ENCODE data around the gene CCT2.

CCT2 gene

GRCh38 chr12:69585189-69586062 is at the start of gene CCT2:
TSS of gene CCT2 (plus strand) at chr12:69585459. CDS start at chr12:69585522, 63 bp downstream.
- DNase-seq (ENCODE audit: low read depth, low spot score) = peak; percentile 94

- DNase-seq (ENCODE audit: low read depth, low spot score) = no peak
These were observed 44.3 kb upstream of the CCT2 start for GRCh38 chr12:69540987-69541386.

GRCh38 chr12:69544087-69544486 is 41.2 kb upstream of the CCT2 start:
- no peak for DNase-seq (ENCODE audit: low read depth, low spot score)

GRCh38 chr12:69545081-69545480 is 40.2 kb upstream of the CCT2 start:
- DNase-seq (ENCODE audit: low read depth, low spot score) = no peak

- DNase-seq (ENCODE audit: low read depth, low spot score) = no peak
These were observed 38.4 kb upstream of the CCT2 start for GRCh38 chr12:69546693-69547438.

- DNase-seq (ENCODE audit: low read depth, low spot score) = no peak
These were observed 36.6 kb upstream of the CCT2 start for GRCh38 chr12:69548687-69549086.

- DNase-seq (ENCODE audit: low read depth, low spot score) = no peak
These were observed 34.5 kb upstream of the CCT2 start for GRCh38 chr12:69550569-69551350.

- DNase-seq (ENCODE audit: low read depth, low spot score) = no peak
These were observed 31.5 kb upstream of the CCT2 start for GRCh38 chr12:69553628-69554248.

GRCh38 chr12:69555461-69555860 is 29.8 kb upstream of the CCT2 start:
- DNase-seq (ENCODE audit: low read depth, low spot score) = no peak

GRCh38 chr12:69556383-69556782 is 28.9 kb upstream of the CCT2 start:
- no peak for DNase-seq (ENCODE audit: low read depth, low spot score)

- no peak for DNase-seq (ENCODE audit: low read depth, low spot score)
These were observed 22.0 kb upstream of the CCT2 start for GRCh38 chr12:69563166-69563762.

GRCh38 chr12:69566603-69567002 is 18.7 kb upstream of the CCT2 start:
- no peak for DNase-seq (ENCODE audit: low read depth, low spot score)

GRCh38 chr12:69569236-69569635 is 16.0 kb upstream of the CCT2 start:
- no peak for DNase-seq (ENCODE audit: low read depth, low spot score)

- DNase-seq (ENCODE audit: low read depth, low spot score) = no peak
These were observed 15.2 kb upstream of the CCT2 start for GRCh38 chr12:69570000-69570516.

- peak; percentile 21 for DNase-seq (ENCODE audit: low read depth, low spot score)
These were observed 14.5 kb upstream of the CCT2 start for GRCh38 chr12:69570545-69571399.

GRCh38 chr12:69575346-69575745 is 9.9 kb upstream of the CCT2 start:
- DNase-seq (ENCODE audit: low read depth, low spot score) = no peak

GRCh38 chr12:69578283-69578682 is 7.0 kb upstream of the CCT2 start:
- no peak for DNase-seq (ENCODE audit: low read depth, low spot score)

- no peak for DNase-seq (ENCODE audit: low read depth, low spot score)
These were observed 6.2 kb upstream of the CCT2 start for GRCh38 chr12:69579029-69579428.

- DNase-seq (ENCODE audit: low read depth, low spot score) = no peak
These were observed 5.2 kb upstream of the CCT2 start for GRCh38 chr12:69580074-69580473.

GRCh38 chr12:69583203-69583602 is 2.1 kb upstream of the CCT2 start:
- no peak for DNase-seq (ENCODE audit: low read depth, low spot score)

All from activated naive CD8-positive, alpha-beta T cell treated with anti-CD3 and anti-CD28 coated beads, Interleukin-2, amount 50 U/mL, for 16 hours (primary cell).